ENCODE measurements around the gene SREBF1. TPM values are rescaled to one million over a fixed set of nuclear protein-coding genes. Genes with fewer than 3 reads are reported as not detected.

SREBF1 gene
- total and polyA plus RNA-seq, 2 of the 8 experiments (the other 6 are each of a cell fraction or from before 2014, with no cell fraction given), result 28.6 to 70.8 TPM

GRCh38 chr17:17824783-17825614 is 11.8 kb downstream of the SREBF1 start:
- Histone ChIP-seq H3K56ac (replicated peaks; ENCODE audit: insufficient read length, low read depth, low read length) (no peak overlapping the region), H3K4me2 (ENCODE audit: insufficient read depth in 1 of 2, low read depth in 2 of 2, low read length in 2 of 2) (peak overlapping the region; percentile 64 to 79), H3K79me1 (ENCODE audit: low read depth, low read length) (peaks cover 35% of the 10 kb centered on the region), H3K9ac (replicated peaks in 1 of 4; ENCODE audit: extremely low read depth in 1 of 4, low read depth in 3 of 4, low read length in 3 of 4) (peak overlapping the region in 1 of 4 experiments; percentile 14; a peak in 1 of 7 replicates), H4K91ac (replicated peaks; ENCODE audit: insufficient read length, low read length) (peak overlapping the region; percentile 95), H2BK20ac (ENCODE audit: low read length) (peak overlapping the region; percentile 94; the same call in 1 of the 2 replicates), H2BK5ac (ENCODE audit: low read depth, low read length) (peak overlapping the region; percentile 98), H3K9me3 (ENCODE audit: insufficient read depth in 2 of 2, low read depth in 1 of 2, low read length in 1 of 2) (no peaks in the 10 kb centered on the region), H3K27ac (ENCODE audit: low read depth, low read length) (0 out of 2 replicates have a peak overlapping the region, but pooled peaks have one; percentile 17), H2AK5ac (ENCODE audit: low read depth, low read length) (peak overlapping the region; percentile 98), H2BK120ac (replicated peaks; ENCODE audit: low read depth, low read length) (peak overlapping the region; percentile 80), H3K79me2 (ENCODE audit: control insufficient read depth in 1 of 2, insufficient read depth in 2 of 2, low read length in 2 of 2) (peaks cover 12 to 75% of the 10 kb centered on the region in 2 experiments; a peak in 3 of 4 replicates), H2BK15ac (ENCODE audit: low read length) (peak overlapping the region; percentile 98; the same call in 1 of the 2 replicates), H3K4ac (replicated peaks; ENCODE audit: insufficient read length, low read depth, low read length) (no peak overlapping the region), H4K20me1 (replicated peaks in 1 of 2; ENCODE audit: control insufficient read depth in 1 of 2, insufficient read depth in 2 of 2, low read length in 2 of 2) (peaks cover 44 to 68% of the 10 kb centered on the region in 2 experiments), H4K5ac (ENCODE audit: insufficient read length, low read depth, low read length) (peak overlapping the region; percentile 61), H2AFZ (ENCODE audit: low read length) (no peak overlapping the region), H4K8ac (ENCODE audit: extremely low read depth, insufficient read depth, low read length) (0 out of 2 replicates have a peak overlapping the region, but pooled peaks have one; percentile 19), H3K14ac (ENCODE audit: insufficient read length) (no peak overlapping the region), H3K23ac (ENCODE audit: insufficient read length) (no peak overlapping the region), H3K36me3 (ENCODE audit: control insufficient read depth in 2 of 4, insufficient read depth in 4 of 4, low read length in 3 of 4) (peaks cover 0 to 3% (median under 1%) of the 10 kb centered on the region in 4 experiments; a peak in 3 of 8 replicates), H2BK12ac (ENCODE audit: low read depth, low read length) (peak overlapping the region; percentile 100), H3K27me3 (replicated peaks in 1 of 4; ENCODE audit: control insufficient read depth in 3 of 4, extremely low read depth in 1 of 4, insufficient read depth in 3 of 4, low read length in 3 of 4) (no peaks in the 10 kb centered on the region; a peak in 1 of 7 replicates), H3K18ac (ENCODE audit: extremely low read depth, low read length) (peak overlapping the region; percentile 94), H3K4me1 (replicated peaks in 1 of 4; ENCODE audit: control insufficient read depth in 3 of 4, insufficient read depth in 4 of 4, low read length in 3 of 4) (peaks cover 13 to 37% (median 25%) of the 10 kb centered on the region in 4 experiments), H3K23me2 (ENCODE audit: low read depth, low read length) (peaks cover 5% of the 10 kb centered on the region), H3K4me3 (ENCODE audit: extremely low read depth in 1 of 4, insufficient read depth in 2 of 4, low read depth in 3 of 4, low read length in 4 of 4) (peak overlapping the region in 1 of 4 experiments; percentile 1; a peak in 1 of 8 replicates)
- 52% methylated on average over 12 of the region's 14 CpGs; no CpG with 5 or more reads in 1 of the 2 experiments for WGBS, 2 experiments (ENCODE audit: extremely low coverage in 1 of 2, insufficient coverage in 1 of 2, insufficient read length in 1 of 2, insufficient replicate concordance in 2 of 2, low coverage in 1 of 2, low lambda C conversion rate in 2 of 2, missing lambda C conversion rate in 1 of 2)
- TF ChIP-seq CREB1 (IDR thresholded peaks at IDR 0.05) (no peak), NANOG (IDR thresholded peaks at IDR 0.05; ENCODE audit: insufficient read depth, low read depth, low read length, poor library complexity, severe bottlenecking) (peak; percentile 34)
- CTCF ChIA-PET (ENCODE audit: partially characterized antibody), result interaction anchor here (1.3 to 8.9 kb wide), 5 partner anchors 11 to 97 kb away, joined by 3 to 66 read pairs (median 5); partner anchors contain the start of gene SREBF1
- DNase-seq (ENCODE audit: low read depth in 1 of 2, low spot score in 2 of 2), result no peak
- FAIRE-seq, result no peak
- POLR2A ChIA-PET (ENCODE audit: partially characterized antibody), result interaction anchor here (1.4 to 24.7 kb wide), 6 partner anchors 5 to 35 kb away, joined by 4 to 532 read pairs (median 24); partner anchors contain the start of gene SREBF1
